MG63 (cell line): ENCODE data around the gene SIAH2. TPM values are rescaled to one million over a fixed set of nuclear protein-coding genes. Genes with fewer than 3 reads are reported as not detected.

Experiments used
- DNase-seq: peaks from one replicate; pipeline ENCODE4 v3.0.0-alpha.2; 2020
- H3K27me3 ChIP-seq: fragments of 250-450 bp; sonication (Bioruptor Pico); 2 replicates; pipeline ENCODE4 v1.5.1; 2020; ENCODE audit warnings: mild to moderate bottlenecking, moderate library complexity
- H3K36me3 ChIP-seq: fragments of 250-450 bp; sonication (Bioruptor Pico); 2 replicates; pipeline ENCODE4 v1.5.1; 2020; ENCODE audit warnings: mild to moderate bottlenecking, moderate library complexity
- H3K4me3 ChIP-seq: fragments of 250-450 bp; sonication (Bioruptor Pico); 2 replicates; pipeline ENCODE4 v1.5.1; 2020; ENCODE audit warnings: mild to moderate bottlenecking, moderate library complexity
- H3K9me3 ChIP-seq: fragments of 250-450 bp; sonication (Bioruptor Pico); 2 replicates; pipeline ENCODE4 v1.5.1; 2020; ENCODE audit warnings: mild to moderate bottlenecking, moderate library complexity
- total RNA-seq: library from RNA; depleted of rRNA; stranded (reverse); fragments of >200 nt; shearing (Covaris generic); gene quantifications from 2 replicates; pipeline ENCODE4 v1.2.3, GENCODE V29; 2014; ENCODE audit warnings: low replicate concordance

SIAH2 gene
- total RNA-seq, 1 experiment from 2014 or later = 31.3 TPM

DNA sequence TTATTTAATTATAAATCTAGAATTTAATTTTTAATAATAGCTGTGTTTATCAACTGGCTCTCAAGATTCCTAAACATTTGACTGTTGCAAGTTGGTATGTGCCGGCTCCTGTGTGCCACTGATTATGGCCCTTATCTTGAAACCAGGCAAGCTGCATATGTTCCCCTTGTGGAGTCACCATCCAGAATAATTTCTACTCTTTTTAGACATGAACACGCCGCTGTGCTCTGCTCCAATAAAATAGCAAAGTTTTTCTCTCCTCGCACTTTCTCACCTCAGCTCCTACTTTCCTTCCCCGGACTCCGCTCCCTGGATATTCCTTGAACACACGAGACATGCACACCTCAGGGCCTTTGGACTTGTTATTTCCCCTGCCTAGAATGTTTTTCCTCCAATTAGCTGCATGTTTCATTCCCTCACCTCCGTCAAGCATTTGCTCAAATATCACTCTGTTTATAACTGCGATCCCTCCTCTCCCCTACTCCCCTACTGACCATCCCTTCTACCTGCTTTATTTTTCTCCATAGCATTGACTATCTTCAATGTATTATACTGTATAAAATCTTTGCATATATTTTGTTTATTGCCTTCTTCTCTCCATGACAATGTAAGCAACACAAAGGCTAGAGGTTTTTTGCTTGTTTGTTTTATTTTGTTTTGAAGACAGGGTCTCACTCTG lies 33.1 kb downstream of the SIAH2 start:
- H3K9me3 ChIP-seq = no peaks in the 10 kb centered on the region
- no peak for DNase-seq
- H3K4me3 ChIP-seq = no peak overlapping the region
- no peaks in the 10 kb centered on the region for H3K36me3 ChIP-seq
- no peaks in the 10 kb centered on the region for H3K27me3 ChIP-seq

DNA sequence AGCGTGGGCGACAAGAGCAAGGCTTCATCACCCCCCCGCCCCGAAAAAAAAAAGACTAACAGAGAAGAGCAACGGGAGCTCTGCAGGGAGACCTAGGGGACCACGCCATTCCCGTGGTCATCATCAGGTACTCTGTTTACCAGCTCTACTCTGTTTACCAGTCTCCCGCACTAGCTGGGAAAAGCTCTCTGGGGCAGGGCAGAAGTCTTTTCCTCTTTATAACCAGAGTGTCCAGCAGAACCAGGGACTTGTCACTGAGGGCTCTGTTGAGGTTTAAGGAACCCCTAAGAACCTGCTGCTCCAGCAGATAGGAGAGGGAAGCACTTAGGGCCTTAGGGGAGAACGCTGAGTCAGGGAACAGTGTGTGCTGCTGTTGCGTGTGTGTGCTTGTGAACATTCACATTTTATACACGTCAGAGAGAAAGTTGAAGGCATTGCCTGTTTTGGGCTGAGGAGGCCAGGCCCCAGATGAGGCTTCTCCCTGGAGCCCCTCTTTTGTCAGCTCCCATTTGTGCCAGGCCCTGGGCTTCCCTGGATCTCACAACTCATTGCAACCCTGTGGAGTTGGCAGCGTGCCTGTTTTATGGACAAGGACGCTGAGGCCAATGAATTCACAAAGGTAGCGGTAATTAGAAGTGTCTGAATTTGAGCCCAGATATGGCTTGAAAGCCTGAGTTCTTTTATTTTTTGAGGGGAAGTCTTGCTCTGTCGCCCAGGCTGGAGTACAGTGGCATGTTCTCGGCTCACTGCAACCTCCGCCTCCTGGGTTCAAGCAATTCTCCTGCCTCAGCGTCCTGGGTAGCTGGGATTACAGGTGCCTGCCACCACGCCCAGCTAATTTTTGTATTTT lies 35.1 kb downstream of the SIAH2 start:
- Histone ChIP-seq H3K9me3 (no peaks in the 10 kb centered on the region), H3K4me3 (no peak overlapping the region), H3K36me3 (no peaks in the 10 kb centered on the region), H3K27me3 (no peaks in the 10 kb centered on the region)
- no peak for DNase-seq

DNA sequence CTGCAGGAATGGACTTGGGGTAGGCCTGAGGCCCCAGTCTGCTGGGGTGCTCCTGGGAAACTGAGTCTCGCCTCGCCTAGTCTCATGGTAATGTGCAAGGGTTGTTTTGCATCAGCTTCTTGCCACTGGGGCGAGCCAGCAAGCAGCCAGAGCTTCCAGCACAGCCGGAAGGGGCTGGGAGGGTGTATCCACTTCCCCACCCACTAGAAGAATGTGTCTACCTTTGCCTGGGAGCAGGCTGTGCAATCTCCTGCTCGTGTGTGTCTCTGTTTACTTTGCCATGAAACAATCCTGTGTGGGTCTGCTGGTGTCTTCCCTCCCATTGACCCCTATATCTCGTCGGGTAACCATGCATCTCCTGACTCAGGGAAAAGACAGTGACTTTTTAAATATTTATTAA lies 37.4 kb downstream of the SIAH2 start:
- no peak for DNase-seq
- Histone ChIP-seq H3K36me3 (no peaks in the 10 kb centered on the region), H3K9me3 (no peaks in the 10 kb centered on the region), H3K27me3 (no peaks in the 10 kb centered on the region), H3K4me3 (no peak overlapping the region)

DNA sequence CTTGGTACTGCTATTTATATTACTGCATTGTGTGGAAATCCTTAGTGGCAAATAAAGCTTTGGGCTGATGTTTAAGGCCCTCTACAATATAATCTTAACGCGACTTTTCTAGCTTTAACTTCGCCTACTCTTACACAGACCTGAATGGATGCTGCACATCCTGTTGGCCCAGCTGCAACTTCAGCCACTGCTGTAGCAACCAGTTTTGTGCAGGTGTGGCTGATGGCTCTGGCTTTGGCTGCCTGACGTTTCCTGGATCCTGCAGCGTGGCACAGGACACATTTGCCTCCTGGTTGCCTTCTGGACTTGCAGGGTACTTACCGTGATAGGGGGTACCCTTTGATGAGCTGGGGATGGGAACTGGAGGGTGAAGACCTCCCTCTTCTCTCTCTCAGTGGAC lies 39.0 kb downstream of the SIAH2 start:
- no peak overlapping the region for H3K4me3 ChIP-seq
- no peaks in the 10 kb centered on the region for H3K9me3 ChIP-seq
- DNase-seq = no peak
- no peaks in the 10 kb centered on the region for H3K27me3 ChIP-seq
- H3K36me3 ChIP-seq = no peaks in the 10 kb centered on the region

DNA sequence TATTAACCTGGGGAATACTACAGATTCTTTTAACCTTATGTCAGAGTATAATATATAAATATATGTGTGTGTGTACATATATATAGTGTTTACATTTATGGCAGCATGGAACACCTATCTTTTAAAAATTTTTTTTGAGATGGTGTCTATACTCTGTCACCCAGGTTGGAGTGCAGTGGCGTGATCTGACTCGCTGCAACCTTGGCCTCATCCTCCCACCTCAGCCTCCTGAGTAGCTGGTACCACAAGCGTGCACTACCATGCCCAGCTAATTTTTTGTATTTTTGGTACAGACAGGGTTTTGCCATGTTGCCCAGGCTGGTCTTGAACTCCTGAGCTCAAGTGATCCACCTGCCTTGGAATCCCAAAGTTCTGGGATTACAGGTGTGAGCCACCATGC lies 40.7 kb downstream of the SIAH2 start:
- DNase-seq = no peak
- Histone ChIP-seq H3K9me3 (no peaks in the 10 kb centered on the region), H3K4me3 (no peak overlapping the region)

DNA sequence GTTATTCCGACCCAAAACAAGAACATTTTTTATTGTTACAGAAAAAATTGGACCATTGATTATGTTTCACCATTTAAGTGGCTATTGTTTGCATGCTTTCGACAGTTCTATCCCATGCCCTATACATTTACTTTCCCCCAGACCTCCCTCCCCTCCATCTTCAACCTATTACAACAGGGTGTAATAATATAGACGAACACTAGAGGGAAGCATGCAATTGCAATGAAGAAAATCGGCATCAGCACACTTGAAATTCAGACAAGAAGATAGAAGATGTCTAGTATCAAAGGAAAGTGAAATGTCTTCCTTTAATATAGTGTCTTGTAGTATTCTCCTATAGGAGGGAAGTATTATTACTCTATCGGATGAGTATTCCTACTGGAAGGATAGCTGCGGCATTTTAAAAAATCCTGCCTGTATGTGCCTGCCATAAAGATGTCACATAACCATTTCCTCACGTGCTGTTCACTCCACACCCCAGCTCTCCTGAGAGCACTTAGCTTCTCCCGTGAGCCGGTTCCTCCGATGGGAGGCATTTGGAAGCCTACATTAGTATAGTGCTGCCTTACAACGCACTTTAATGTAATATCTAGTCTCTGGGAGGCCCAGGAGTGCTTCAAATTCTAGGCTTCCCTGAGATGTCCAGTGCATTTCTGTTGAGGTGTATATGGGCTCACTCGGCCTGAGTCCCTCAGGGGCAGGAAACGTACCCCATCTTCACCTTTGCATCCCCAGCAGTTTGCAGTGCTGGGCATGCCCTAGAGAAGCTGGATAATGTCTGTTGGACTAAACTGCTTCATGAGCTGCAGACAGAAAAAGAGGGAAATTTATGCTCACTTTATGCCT lies 41.5 kb downstream of the SIAH2 start:
- Histone ChIP-seq H3K27me3 (no peaks in the 10 kb centered on the region), H3K36me3 (no peaks in the 10 kb centered on the region), H3K4me3 (no peak overlapping the region), H3K9me3 (no peaks in the 10 kb centered on the region)
- no peak for DNase-seq

More for the DNA sequence above, 40.7 kb downstream of the SIAH2 start:
- H3K36me3 ChIP-seq = no peaks in the 10 kb centered on the region
- no peaks in the 10 kb centered on the region for H3K27me3 ChIP-seq

DNA sequence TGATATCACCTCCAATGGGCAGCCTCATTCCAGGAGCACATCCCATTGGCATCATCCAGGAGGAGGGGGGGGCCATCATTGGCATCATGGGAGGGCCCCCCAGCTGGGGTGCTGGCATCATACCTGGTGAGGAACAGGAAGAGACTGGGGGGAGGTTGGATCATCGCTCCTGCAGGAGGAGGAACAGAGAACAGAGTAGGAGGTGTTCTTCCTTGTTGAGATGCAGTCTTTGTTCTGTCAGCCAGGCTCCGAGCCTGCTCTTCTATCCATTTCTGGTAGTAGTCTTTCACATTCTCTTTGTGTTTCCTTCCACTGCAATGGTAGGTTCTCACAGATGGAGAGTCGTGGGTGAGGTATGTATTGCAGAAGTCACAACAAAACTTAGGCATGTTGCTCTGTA lies 42.5 kb downstream of the SIAH2 start:
- no peaks in the 10 kb centered on the region for H3K9me3 ChIP-seq
- H3K36me3 ChIP-seq = no peaks in the 10 kb centered on the region
- DNase-seq = no peak
- no peaks in the 10 kb centered on the region for H3K27me3 ChIP-seq
- no peak overlapping the region for H3K4me3 ChIP-seq

DNA sequence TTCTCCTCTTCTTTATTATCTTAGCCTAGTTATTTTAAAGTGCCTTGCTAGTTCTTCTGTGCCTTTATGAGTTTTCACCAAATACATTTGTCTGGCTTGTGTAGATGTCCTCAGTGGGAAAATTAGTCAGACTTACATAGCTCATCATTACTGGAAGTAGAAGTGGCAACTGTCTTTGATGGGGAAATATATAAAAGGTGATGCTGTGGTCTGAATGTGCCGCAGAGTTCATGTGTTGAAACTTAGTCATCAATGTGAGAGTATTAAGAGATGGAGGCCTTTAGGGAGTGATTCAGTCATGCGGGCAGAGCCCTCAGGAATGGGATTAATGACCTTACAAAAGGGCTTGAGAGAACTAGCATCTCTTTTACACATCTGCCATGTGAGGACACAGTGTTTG lies 52.9 kb downstream of the SIAH2 start:
- H3K9me3 ChIP-seq = peaks cover 16% of the 10 kb centered on the region
- no peak for DNase-seq
- H3K36me3 ChIP-seq = peaks cover 3% of the 10 kb centered on the region; the same call in 1 of the 2 replicates
- H3K27me3 ChIP-seq = no peaks in the 10 kb centered on the region
- no peak overlapping the region for H3K4me3 ChIP-seq

DNA sequence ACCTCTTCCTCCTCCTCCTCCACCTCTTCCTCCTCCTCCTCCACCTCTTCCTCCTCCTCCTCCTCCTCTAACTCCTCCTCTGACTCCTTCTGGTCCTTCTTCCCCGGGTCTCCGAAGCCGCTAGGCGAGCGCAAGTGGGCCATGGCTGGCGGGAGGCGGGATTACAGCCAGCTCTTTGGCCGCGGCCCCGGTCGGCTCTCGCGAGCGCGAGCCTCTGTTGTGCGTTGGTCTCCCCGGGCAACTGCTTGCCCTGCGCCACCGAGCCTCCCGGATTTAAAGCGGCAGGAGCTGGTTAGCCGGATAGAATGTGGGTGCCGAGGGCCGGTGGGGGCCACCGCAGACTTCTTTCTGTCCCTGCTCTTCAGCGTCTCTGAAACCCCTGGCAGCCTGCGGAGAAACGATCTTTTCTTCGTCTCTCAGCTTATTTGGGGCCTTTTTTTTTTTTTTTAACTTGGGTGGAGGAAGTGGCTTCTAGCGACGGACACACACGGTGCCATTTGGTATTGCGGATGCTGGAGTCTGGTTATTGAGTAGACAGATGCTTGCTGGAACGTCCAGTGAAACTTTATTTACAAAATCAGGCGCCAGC lies 59.1 kb downstream of the SIAH2 start, which contains the start of gene ERICH6:
Gene ERICH6 (minus strand): TSS at position 165 of the 589 bp plus-strand sequence. CDS start 22 bp downstream, at position 143.
- Histone ChIP-seq H3K27me3 (no peaks in the 10 kb centered on the region), H3K36me3 (no peaks in the 10 kb centered on the region), H3K9me3 (peaks cover 4% of the 10 kb centered on the region; the same call in 1 of the 2 replicates), H3K4me3 (peak within 1 kb of the TSS; percentile 55)
- peak; percentile 96 for DNase-seq

DNA sequence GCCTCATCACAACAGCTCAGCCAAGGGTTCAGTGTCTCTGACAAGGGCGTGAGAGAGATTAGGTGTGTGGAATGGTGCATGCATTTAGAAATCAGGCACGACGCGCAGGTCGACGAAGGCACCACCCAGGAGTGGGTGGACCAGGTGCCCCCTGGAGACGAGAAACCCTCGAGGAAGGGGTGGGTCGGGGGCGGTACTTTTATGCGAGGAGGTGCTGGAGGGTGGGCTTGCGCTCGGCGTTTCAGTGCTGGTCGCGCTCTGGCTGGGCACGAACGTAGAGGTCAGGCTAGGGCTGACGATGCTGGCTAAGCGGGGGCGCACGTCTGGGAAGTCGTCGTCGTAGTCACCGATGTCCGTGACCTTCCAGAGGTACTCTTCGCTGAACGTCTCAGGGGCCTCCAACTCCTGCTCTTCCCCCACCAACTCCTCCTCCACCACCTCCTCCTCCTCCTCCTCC lies 59.6 kb downstream of the SIAH2 start:
- DNase-seq = no peak
- no peaks in the 10 kb centered on the region for H3K27me3 ChIP-seq
- peak overlapping the region; percentile 55 for H3K4me3 ChIP-seq
- H3K9me3 ChIP-seq = peaks cover 4% of the 10 kb centered on the region; the same call in 1 of the 2 replicates
- H3K36me3 ChIP-seq = no peaks in the 10 kb centered on the region

DNA sequence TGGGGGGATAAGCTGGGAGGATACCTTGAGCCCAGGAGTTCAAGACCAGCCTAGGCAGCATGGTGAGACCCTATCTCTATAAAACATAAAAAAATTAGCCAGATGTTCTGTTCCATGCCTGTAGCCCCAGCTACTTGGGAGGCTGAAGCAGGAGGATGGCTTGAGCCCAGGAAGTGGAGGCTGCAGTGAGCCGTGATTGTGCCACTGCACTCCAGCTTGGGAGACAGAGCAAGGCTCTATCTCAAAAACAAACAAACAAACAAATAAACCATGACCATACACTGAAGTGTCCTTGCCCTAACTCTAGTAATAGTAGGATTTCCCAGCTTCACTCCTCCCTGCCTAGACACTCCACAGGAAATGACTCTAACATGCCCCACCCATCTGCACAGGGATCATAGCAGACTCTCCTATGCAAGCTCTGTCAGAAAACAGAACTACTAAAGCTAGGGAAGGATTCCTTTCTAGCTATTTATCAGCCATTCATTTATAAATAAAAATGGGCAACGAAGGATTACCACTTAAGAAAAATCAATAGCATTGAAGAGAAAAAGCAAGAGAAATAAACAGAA lies 63.8 kb downstream of the SIAH2 start:
- Histone ChIP-seq H3K36me3 (no peaks in the 10 kb centered on the region), H3K9me3 (no peaks in the 10 kb centered on the region), H3K27me3 (no peaks in the 10 kb centered on the region), H3K4me3 (no peak overlapping the region)
- DNase-seq = peak; percentile 64

DNA sequence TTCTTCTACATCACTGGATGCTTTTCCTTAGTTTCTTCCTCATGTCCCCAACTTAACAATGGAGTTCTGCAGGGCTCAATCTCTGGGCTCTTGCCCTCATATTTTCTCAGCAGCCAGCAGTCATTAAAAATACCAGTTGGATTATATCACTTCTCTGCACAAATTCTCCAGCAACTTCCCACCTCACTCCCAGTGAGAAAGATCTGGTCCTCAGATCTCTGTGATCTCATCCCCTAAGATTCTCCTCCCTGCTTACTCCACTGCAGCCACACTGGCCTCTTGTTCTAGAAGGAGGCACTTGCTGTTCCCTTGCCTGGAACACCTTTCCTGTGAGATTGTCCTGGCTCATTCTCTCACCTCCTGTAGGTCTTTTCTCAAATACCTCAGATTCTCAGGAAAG lies 65.3 kb downstream of the SIAH2 start:
- Histone ChIP-seq H3K27me3 (no peaks in the 10 kb centered on the region), H3K4me3 (no peak overlapping the region), H3K36me3 (no peaks in the 10 kb centered on the region), H3K9me3 (no peaks in the 10 kb centered on the region)
- DNase-seq = no peak

DNA sequence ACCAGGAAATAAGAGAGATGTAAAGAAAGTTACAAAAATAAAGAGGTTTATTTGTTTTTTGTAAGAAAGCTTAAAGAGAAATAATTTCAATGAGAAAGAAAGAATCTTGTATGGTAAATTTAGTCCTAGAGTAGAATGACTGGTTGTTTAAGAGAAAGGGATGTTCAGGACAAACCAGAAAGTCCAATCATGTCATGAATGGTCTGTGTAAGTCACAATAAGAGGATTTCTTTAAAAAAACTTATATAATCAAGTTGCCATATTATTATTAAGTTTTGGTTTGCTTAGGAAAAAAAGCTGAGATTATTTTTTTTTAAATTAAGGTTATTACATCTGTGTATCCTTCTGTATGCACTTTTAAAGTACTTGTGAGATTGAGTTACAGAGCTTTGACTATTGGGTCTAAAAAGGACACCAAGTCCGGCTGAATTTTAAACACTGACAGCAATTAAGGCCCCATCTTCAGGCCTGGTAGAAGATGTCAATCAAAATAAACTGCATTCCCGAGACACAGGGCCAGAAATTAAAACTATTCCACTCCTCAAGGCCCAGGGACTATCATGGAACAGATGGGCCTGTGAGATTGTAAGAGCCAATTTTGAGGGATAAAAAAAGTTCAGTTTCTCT lies 71.4 kb downstream of the SIAH2 start:
- Histone ChIP-seq H3K36me3 (no peaks in the 10 kb centered on the region), H3K9me3 (no peaks in the 10 kb centered on the region), H3K27me3 (no peaks in the 10 kb centered on the region), H3K4me3 (no peak overlapping the region)
- no peak for DNase-seq
